Endothelial cell of umbilical vein (primary cell): ENCODE data around the gene INPP5F. TPM values are rescaled to one million over a fixed set of nuclear protein-coding genes. Genes with fewer than 3 reads are reported as not detected.

Source experiments
- BruUV-seq: library from RNA; stranded (reverse); fragments of 400-500 nt; replicated peaks from 2 replicates; lab custom pipeline; 2021; lab: Mats Ljungman, UMichigan
- CTCF ChIA-PET: fragments of 300-600, 350-600 bp; sonication (Branson Sonifier 250); formaldehyde crosslinking; loops from one replicate; lab custom pipeline; 2021; ENCODE audit warnings: antibody characterized with exemption, inconsistent platforms; lab: Charles Lee
- POLR2A ChIA-PET: fragments of 300-600, 350-600 bp; sonication (Branson Sonifier 250); formaldehyde crosslinking; loops from one replicate; lab custom pipeline; 2021; ENCODE audit warnings: antibody characterized with exemption, inconsistent platforms; lab: Charles Lee
- DNase-seq: peaks from one replicate; pipeline ENCODE4 v3.0.0-alpha.2; 2011; ENCODE audit warnings: low read depth, low spot score
- FAIRE-seq: peaks from 2 replicates; lab custom pipeline; 2011; peaks lifted over from hg19 to GRCh38; lab: Jason Lieb, UNC
- H2AFZ ChIP-seq: 2 replicates; pipeline ENCODE4 v1.6.0; 2012; ENCODE audit warnings: low read depth, low read length, control low read depth, inconsistent platforms
- H3K27ac ChIP-seq: 2 replicates; pipeline ENCODE4 v1.5.1; 2011; ENCODE audit warnings: low read depth, mild to moderate bottlenecking, control low read depth, low read length, moderate library complexity; ENCODE audit not compliant: insufficient read depth
- H3K27me3 ChIP-seq, 2 experiments: 2 replicates each; pipeline versions ENCODE4 v1.6.0 to v1.6.1; 2011; ENCODE audit warnings: low read length in 2 of 2, mixed read lengths in 1 of 2; ENCODE audit not compliant: control insufficient read depth in 2 of 2, insufficient read depth in 2 of 2
- H3K36me3 ChIP-seq, 2 experiments: 2 replicates in 1 of 2; 3 replicates in 1 of 2; pipeline ENCODE4 v1.5.1; 2011; ENCODE audit warnings: low read length in 2 of 2, mild to moderate bottlenecking in 1 of 2, moderate library complexity in 1 of 2; ENCODE audit not compliant: control insufficient read depth in 2 of 2, insufficient read depth in 2 of 2; ENCODE audit errors: extremely low read depth in 1 of 2
- H3K4me1 ChIP-seq: 3 replicates; pipeline ENCODE4 v1.5.1; 2011; ENCODE audit warnings: mild to moderate bottlenecking, low read length; ENCODE audit not compliant: control insufficient read depth, insufficient read depth; ENCODE audit errors: extremely low read depth
- H3K4me2 ChIP-seq: 2 replicates; pipeline ENCODE4 v1.6.1; 2011; ENCODE audit warnings: low read length, control low read depth, mixed read lengths; ENCODE audit not compliant: insufficient read depth
- H3K4me3 ChIP-seq, 3 experiments: fragments of 200-600 bp in 1 of 3; sonication (generic), shearing (Covaris generic) in 1 of 3; replicated peaks in 1 of 3; 2 replicates each; pipeline ENCODE4 v1.5.1; 2011 to 2016; ENCODE audit warnings: control low read depth in 3 of 3, low read length in 3 of 3, mild to moderate bottlenecking in 2 of 3, inconsistent platforms in 1 of 3, low read depth in 1 of 3, moderate library complexity in 1 of 3; ENCODE audit not compliant: insufficient read depth in 1 of 3
- H3K79me2 ChIP-seq: 2 replicates; pipeline ENCODE4 v1.6.0; 2012; ENCODE audit warnings: low read length, inconsistent platforms; ENCODE audit not compliant: control insufficient read depth, insufficient read depth
- H3K9ac ChIP-seq: replicated peaks from 2 replicates; pipeline ENCODE3; 2011; ENCODE audit warnings: low read length, control low read depth; ENCODE audit not compliant: insufficient read depth; ENCODE audit errors: extremely low read depth
- H3K9me1 ChIP-seq: replicated peaks from 3 replicates; pipeline ENCODE4 v1.6.0; 2011; ENCODE audit warnings: mild to moderate bottlenecking, low read length; ENCODE audit not compliant: control insufficient read depth, insufficient read depth; ENCODE audit errors: extremely low read depth
- H3K9me3 ChIP-seq: replicated peaks from 2 replicates; pipeline ENCODE4 v1.5.1; 2012; ENCODE audit warnings: low read length, inconsistent platforms; ENCODE audit not compliant: control insufficient read depth, insufficient read depth
- H4K20me1 ChIP-seq: replicated peaks from 2 replicates; pipeline ENCODE3; 2011; ENCODE audit warnings: mild to moderate bottlenecking, low read length; ENCODE audit not compliant: control insufficient read depth, insufficient read depth; ENCODE audit errors: extremely low read depth
- CTCF ChIP-seq, 2 donors: IDR thresholded peaks; 1 replicate in 1 of 2; 2 replicates in 1 of 2; pipeline ENCODE4 v1.5.1; 2011; ENCODE audit warnings: low read length in 2 of 2, mild to moderate bottlenecking in 2 of 2, moderate library complexity in 2 of 2, control low read depth in 1 of 2, inconsistent platforms in 1 of 2, low read depth in 1 of 2; ENCODE audit not compliant: insufficient read depth in 1 of 2; ENCODE audit errors: extremely low read depth in 1 of 2
- EZH2 ChIP-seq: IDR thresholded peaks from 2 replicates; pipeline ENCODE4 v1.6.1; 2012; ENCODE audit warnings: borderline replicate concordance, low read depth, mild to moderate bottlenecking, moderate library complexity, low read length, inconsistent platforms; ENCODE audit not compliant: severe bottlenecking
- FOS ChIP-seq: IDR thresholded peaks from 2 replicates; pipeline ENCODE4 v1.6.1; 2011; ENCODE audit warnings: mild to moderate bottlenecking, low read length, moderate library complexity, borderline replicate concordance; ENCODE audit not compliant: insufficient read depth
- GATA2 ChIP-seq: IDR thresholded peaks from 2 replicates; pipeline ENCODE4 v1.7.0; 2011; ENCODE audit warnings: low read depth, mild to moderate bottlenecking, moderate library complexity, mixed read lengths, low read length; ENCODE audit not compliant: insufficient read length, insufficient read depth
- JUN ChIP-seq: IDR thresholded peaks from 2 replicates; pipeline ENCODE4 v1.6.1; 2011; ENCODE audit warnings: borderline replicate concordance, low read depth; ENCODE audit not compliant: insufficient read length, insufficient read depth
- MYC ChIP-seq: IDR thresholded peaks from one replicate; pipeline ENCODE4 v1.6.1; 2011; ENCODE audit warnings: mild to moderate bottlenecking, low read depth, low read length
- POLR2A ChIP-seq: IDR thresholded peaks from 2 replicates; pipeline ENCODE4 v1.6.1; 2012; ENCODE audit warnings: low read depth, mild to moderate bottlenecking, control low read depth, low read length
- POLR2AphosphoS5 ChIP-seq: IDR thresholded peaks from 2 replicates; pipeline ENCODE4 v1.6.1; 2012; ENCODE audit warnings: low read depth, mild to moderate bottlenecking, control low read depth, low read length, moderate library complexity; ENCODE audit not compliant: insufficient read depth
- dilution Hi-C: fragments of 300-500 bp; cut with MboI; formaldehyde crosslinking; loops from one replicate; pipeline ENCODE4 v1.15.0; 2019; ENCODE audit warnings: low sequenced_read_pairs; ENCODE audit not compliant: extremely low pct_ligation_motif_present
- intact Hi-C: fragments of 100-400 bp; cut with micrococcal nuclease; formaldehyde crosslinking; loops from one replicate; pipeline ENCODE4 v1.10.0; 2022
- polyA plus RNA-seq, 4 experiments: library from polyadenylated mRNA; depleted of rRNA in 3 of 4; stranded (reverse) in 3 of 4; unstranded in 1 of 4; fragments of >200 nt; gene quantifications; 2 replicates each; pipeline versions ENCODE4 v1.2.1 to v1.2.3, GENCODE V29; 2011 to 2012; ENCODE audit warnings: missing spikeins in 1 of 4
- total RNA-seq: library from RNA; stranded (reverse); gene quantifications from 2 replicates; pipeline ENCODE4 v1.2.3, GENCODE V29; 2021
- TF ChIP-seq, protein P1 (sequence below): IDR thresholded peaks from 2 replicates; pipeline ENCODE4 v1.6.1; 2011; ENCODE audit not compliant: insufficient read depth, insufficient read length

Gene INPP5F
- total and polyA plus RNA-seq, 2 donors (not counting 3 experiments of a cell fraction or from before 2014, with no cell fraction given), result 6.1 to 20.3 TPM

DNA sequence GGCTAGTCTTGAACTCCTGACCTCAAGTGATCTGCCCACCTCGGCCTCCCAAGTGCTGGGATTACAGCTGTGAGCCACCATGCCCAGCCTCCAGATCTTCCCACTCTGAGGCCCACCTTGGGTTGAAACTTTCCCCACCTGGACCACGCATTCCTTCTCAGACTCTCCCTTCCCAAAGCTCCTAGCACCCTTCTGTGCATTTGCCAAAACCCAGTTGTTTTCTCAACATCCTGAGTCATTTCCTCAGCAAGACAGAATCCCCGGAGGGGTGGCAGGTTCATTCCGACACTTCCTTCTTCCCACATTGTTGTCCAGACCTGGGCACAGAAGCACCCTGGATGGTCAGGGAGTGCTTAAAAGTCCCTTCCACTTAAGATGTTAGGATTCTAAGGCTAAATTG, 45.8 kb upstream of the INPP5F start:
- Histone ChIP-seq H3K9me3 (no peaks in the 10 kb centered on the region), H3K9ac (peak overlapping the region; percentile 59), H3K4me3 (no peak overlapping the region), H3K79me2 (no peaks in the 10 kb centered on the region), H4K20me1 (no peaks in the 10 kb centered on the region), H3K27me3 (no peaks in the 10 kb centered on the region), H3K4me1 (peaks cover 25% of the 10 kb centered on the region), H3K36me3 (peaks cover 5 to 10% of the 10 kb centered on the region in 2 experiments), H3K4me2 (peak overlapping the region; percentile 75), H2AFZ (no peak overlapping the region), H3K27ac (peak overlapping the region; percentile 92), H3K9me1 (no peaks in the 10 kb centered on the region)
- peak; percentile 98 for FAIRE-seq
- peak; percentile 86 for DNase-seq
- no TSS peak for BruUV-seq
- POLR2A ChIA-PET, result interaction anchor here (1.6 kb wide), 1 partner anchor 10 kb away, joined by 4 read pairs; no protein-coding TSS in a partner anchor
- TF ChIP-seq FOS (peak; percentile 80), POLR2AphosphoS5 (peak; percentile 82), POLR2A (peak; percentile 67), JUN (peak; percentile 79)
- TF ChIP-seq, protein P1, sequence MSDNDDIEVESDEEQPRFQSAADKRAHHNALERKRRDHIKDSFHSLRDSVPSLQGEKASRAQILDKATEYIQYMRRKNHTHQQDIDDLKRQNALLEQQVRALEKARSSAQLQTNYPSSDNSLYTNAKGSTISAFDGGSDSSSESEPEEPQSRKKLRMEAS, result no peak
- dilution Hi-C loops (no loop called here), intact Hi-C loops (loop anchor here (1.0 kb wide), 2 partner anchors 22 to 29 kb away; partner anchors contain the start of gene BAG3)
- CTCF ChIA-PET, result interaction anchor here (1.2 to 2.3 kb wide), 7 partner anchors 9 to 179 kb away, joined by 4 to 11 read pairs (median 6); partner anchors contain the start of gene INPP5F

- Histone ChIP-seq H3K36me3 (peaks cover 5 to 10% of the 10 kb centered on the region in 2 experiments), H4K20me1 (no peaks in the 10 kb centered on the region), H3K9ac (peak overlapping the region; percentile 59), H3K9me1 (no peaks in the 10 kb centered on the region), H3K9me3 (no peaks in the 10 kb centered on the region), H2AFZ (no peak overlapping the region), H3K4me2 (peak overlapping the region; percentile 75), H3K4me1 (peaks cover 25% of the 10 kb centered on the region), H3K4me3 (no peak overlapping the region), H3K27ac (peak overlapping the region; percentile 92), H3K27me3 (no peaks in the 10 kb centered on the region), H3K79me2 (no peaks in the 10 kb centered on the region)
- TF ChIP-seq EZH2 (no peak), POLR2AphosphoS5 (no peak), FOS (no peak), MYC (no peak), CTCF (IDR thresholded peaks at IDR 0.05; ENCODE audit: extremely low read depth in 1 of 2, insufficient read depth in 1 of 2, low read depth in 1 of 2, low read length in 2 of 2) (no peak), GATA2 (no peak), JUN (no peak), POLR2A (no peak)
- TF ChIP-seq, protein P1, result no peak
- intact Hi-C loops (loop anchor here (1.0 kb wide), 2 partner anchors 22 to 29 kb away; partner anchors contain the start of gene BAG3), dilution Hi-C loops (no loop called here)
- peak; percentile 60 for DNase-seq
- no TSS peak for BruUV-seq
- CTCF ChIA-PET, result interaction anchor here (1.3 to 2.3 kb wide), 6 partner anchors 10 to 179 kb away, joined by 4 to 11 read pairs (median 6); partner anchors contain the start of gene INPP5F
- POLR2A ChIA-PET, result interaction anchor here (1.6 kb wide), 1 partner anchor 11 kb away, joined by 4 read pairs; no protein-coding TSS in a partner anchor
- FAIRE-seq, result peak; percentile 67
Observed at GRCh38 chr10:119680650-119681081, 45.2 kb upstream of the INPP5F start.
